Measurements from ENCODE around the gene CNTNAP2.

GRCh38 chr7:147069771-147070170, 953.2 kb downstream of the CNTNAP2 start:
- TF ChIP-seq, protein P1, sequence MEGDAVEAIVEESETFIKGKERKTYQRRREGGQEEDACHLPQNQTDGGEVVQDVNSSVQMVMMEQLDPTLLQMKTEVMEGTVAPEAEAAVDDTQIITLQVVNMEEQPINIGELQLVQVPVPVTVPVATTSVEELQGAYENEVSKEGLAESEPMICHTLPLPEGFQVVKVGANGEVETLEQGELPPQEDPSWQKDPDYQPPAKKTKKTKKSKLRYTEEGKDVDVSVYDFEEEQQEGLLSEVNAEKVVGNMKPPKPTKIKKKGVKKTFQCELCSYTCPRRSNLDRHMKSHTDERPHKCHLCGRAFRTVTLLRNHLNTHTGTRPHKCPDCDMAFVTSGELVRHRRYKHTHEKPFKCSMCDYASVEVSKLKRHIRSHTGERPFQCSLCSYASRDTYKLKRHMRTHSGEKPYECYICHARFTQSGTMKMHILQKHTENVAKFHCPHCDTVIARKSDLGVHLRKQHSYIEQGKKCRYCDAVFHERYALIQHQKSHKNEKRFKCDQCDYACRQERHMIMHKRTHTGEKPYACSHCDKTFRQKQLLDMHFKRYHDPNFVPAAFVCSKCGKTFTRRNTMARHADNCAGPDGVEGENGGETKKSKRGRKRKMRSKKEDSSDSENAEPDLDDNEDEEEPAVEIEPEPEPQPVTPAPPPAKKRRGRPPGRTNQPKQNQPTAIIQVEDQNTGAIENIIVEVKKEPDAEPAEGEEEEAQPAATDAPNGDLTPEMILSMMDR (IDR thresholded peaks at IDR 0.05; ENCODE audit: insufficient read depth, low read length, poor library complexity, severe bottlenecking) = no peak
- TF ChIP-seq EZH2phosphoT487 (conservative IDR thresholded peaks at IDR 0.05; ENCODE audit: low read length) = no peak
